T-helper 1 cell treated with Interleukin-12 subunit alpha and Interleukin-12 subunit beta and Interleukin-4 antibody, amounts not matched to agents 30 μg/mL and 1 μg/mL, for 36 hours (primary cell): ENCODE measurements around the gene TPSD1.

Experiments used
- H3K27ac Mint-ChIP-seq: one replicate; pipeline ENCODE4 v1.8.0; 2021; ENCODE audit warnings: mild to moderate bottlenecking, mixed read lengths
- H3K27me3 Mint-ChIP-seq: one replicate; pipeline ENCODE4 v1.8.0; 2021; ENCODE audit warnings: low read depth, mixed read lengths
- H3K36me3 Mint-ChIP-seq: one replicate; pipeline ENCODE4 v1.8.0; 2021; ENCODE audit warnings: low read depth, mixed read lengths
- H3K4me1 Mint-ChIP-seq: one replicate; pipeline ENCODE4 v1.8.0; 2021; ENCODE audit warnings: low read depth, mixed read lengths
- H3K4me3 Mint-ChIP-seq: one replicate; pipeline ENCODE4 v1.8.0; 2021; ENCODE audit warnings: mild to moderate bottlenecking, moderate library complexity, mixed read lengths
- H3K9me3 Mint-ChIP-seq: one replicate; pipeline ENCODE4 v1.8.0; 2021; ENCODE audit warnings: mixed read lengths

TPSD1 gene

GRCh38 chr16:1216681-1217400 is 39.0 kb upstream of the TPSD1 start:
- H3K9me3 Mint-ChIP-seq, result no peaks in the 10 kb centered on the region
- H3K4me3 Mint-ChIP-seq, result no peak overlapping the region
- H3K27ac Mint-ChIP-seq, result no peak overlapping the region
- H3K4me1 Mint-ChIP-seq, result no peaks in the 10 kb centered on the region
- H3K27me3 Mint-ChIP-seq, result no peaks in the 10 kb centered on the region
- no peaks in the 10 kb centered on the region for H3K36me3 Mint-ChIP-seq

GRCh38 chr16:1217526-1217925 is 38.3 kb upstream of the TPSD1 start:
- H3K9me3 Mint-ChIP-seq, result no peaks in the 10 kb centered on the region
- H3K4me3 Mint-ChIP-seq, result no peak overlapping the region
- no peaks in the 10 kb centered on the region for H3K4me1 Mint-ChIP-seq
- H3K36me3 Mint-ChIP-seq, result no peaks in the 10 kb centered on the region
- H3K27me3 Mint-ChIP-seq, result no peaks in the 10 kb centered on the region
- no peak overlapping the region for H3K27ac Mint-ChIP-seq

GRCh38 chr16:1218061-1218929 is 37.6 kb upstream of the TPSD1 start:
- H3K4me1 Mint-ChIP-seq, result no peaks in the 10 kb centered on the region
- H3K4me3 Mint-ChIP-seq, result no peak overlapping the region
- no peaks in the 10 kb centered on the region for H3K27me3 Mint-ChIP-seq

GRCh38 chr16:1218930-1219611 is 36.8 kb upstream of the TPSD1 start:
- no peak overlapping the region for H3K4me3 Mint-ChIP-seq
- no peak overlapping the region for H3K27ac Mint-ChIP-seq
- no peaks in the 10 kb centered on the region for H3K4me1 Mint-ChIP-seq
- H3K27me3 Mint-ChIP-seq, result no peaks in the 10 kb centered on the region
- H3K9me3 Mint-ChIP-seq, result no peaks in the 10 kb centered on the region
- no peaks in the 10 kb centered on the region for H3K36me3 Mint-ChIP-seq

More at GRCh38 chr16:1218061-1218929, 37.6 kb upstream of the TPSD1 start:
- Mint-ChIP-seq H3K27ac (no peak overlapping the region), H3K9me3 (no peaks in the 10 kb centered on the region), H3K36me3 (no peaks in the 10 kb centered on the region)

- Mint-ChIP-seq H3K4me3 (no peak overlapping the region), H3K9me3 (no peaks in the 10 kb centered on the region), H3K4me1 (no peaks in the 10 kb centered on the region), H3K27me3 (no peaks in the 10 kb centered on the region), H3K27ac (no peak overlapping the region), H3K36me3 (no peaks in the 10 kb centered on the region)
Measured at GRCh38 chr16:1220098-1220728, 35.7 kb upstream of the TPSD1 start.

- no peaks in the 10 kb centered on the region for H3K36me3 Mint-ChIP-seq
- no peaks in the 10 kb centered on the region for H3K9me3 Mint-ChIP-seq
- no peaks in the 10 kb centered on the region for H3K4me1 Mint-ChIP-seq
- no peak overlapping the region for H3K4me3 Mint-ChIP-seq
- H3K27me3 Mint-ChIP-seq, result no peaks in the 10 kb centered on the region
- no peak overlapping the region for H3K27ac Mint-ChIP-seq
Measured at GRCh38 chr16:1220841-1221627, 34.8 kb upstream of the TPSD1 start.

- H3K9me3 Mint-ChIP-seq, result no peaks in the 10 kb centered on the region
- H3K36me3 Mint-ChIP-seq, result no peaks in the 10 kb centered on the region
- H3K4me1 Mint-ChIP-seq, result no peaks in the 10 kb centered on the region
- H3K27me3 Mint-ChIP-seq, result no peaks in the 10 kb centered on the region
- H3K4me3 Mint-ChIP-seq, result no peak overlapping the region
- H3K27ac Mint-ChIP-seq, result no peak overlapping the region
Measured at GRCh38 chr16:1221628-1222552, 34.0 kb upstream of the TPSD1 start.

GRCh38 chr16:1222553-1223354 is 33.1 kb upstream of the TPSD1 start:
- Mint-ChIP-seq H3K36me3 (no peaks in the 10 kb centered on the region), H3K4me1 (no peaks in the 10 kb centered on the region), H3K4me3 (no peak overlapping the region), H3K27ac (no peak overlapping the region), H3K27me3 (no peaks in the 10 kb centered on the region), H3K9me3 (no peaks in the 10 kb centered on the region)

- Mint-ChIP-seq H3K9me3 (no peaks in the 10 kb centered on the region), H3K4me3 (no peak overlapping the region), H3K27ac (no peak overlapping the region), H3K4me1 (no peaks in the 10 kb centered on the region), H3K36me3 (no peaks in the 10 kb centered on the region), H3K27me3 (no peaks in the 10 kb centered on the region)
Measured at GRCh38 chr16:1223355-1224214, 32.3 kb upstream of the TPSD1 start.

- Mint-ChIP-seq H3K36me3 (no peaks in the 10 kb centered on the region), H3K9me3 (no peaks in the 10 kb centered on the region), H3K27me3 (no peaks in the 10 kb centered on the region), H3K4me1 (no peaks in the 10 kb centered on the region), H3K27ac (no peak overlapping the region), H3K4me3 (no peak overlapping the region)
Measured at GRCh38 chr16:1224558-1224957, 31.3 kb upstream of the TPSD1 start.

GRCh38 chr16:1225051-1225451 is 30.8 kb upstream of the TPSD1 start, which contains the start of gene TPSG1:
TPSG1 (minus strand) TSS chr16:1225268; CDS start chr16:1225252, 16 bp downstream.
- H3K27ac Mint-ChIP-seq, result no peak within 1 kb of the TSS
- H3K36me3 Mint-ChIP-seq, result no peaks in the 10 kb centered on the region
- no peaks in the 10 kb centered on the region for H3K4me1 Mint-ChIP-seq
- no peaks in the 10 kb centered on the region for H3K27me3 Mint-ChIP-seq
- no peak within 1 kb of the TSS for H3K4me3 Mint-ChIP-seq
- H3K9me3 Mint-ChIP-seq, result no peaks in the 10 kb centered on the region
